HepG2 (cell line): Measurements from ENCODE around the gene OSGIN1. TPM values are rescaled to one million over a fixed set of nuclear protein-coding genes. Genes with fewer than 3 reads are reported as not detected.

ENCODE experiments used
- ATAC-seq: fragments of 200-7000 bp; cut with Tn5 transposase; 3 replicates; pipeline ENCODE4 v1.9.1; 2020; ENCODE audit warnings: mild to moderate bottlenecking, moderate library complexity
- BruUV-seq: library from RNA; stranded (reverse); fragments of 400-500 nt; replicated peaks from 2 replicates; lab custom pipeline; 2021; lab: Mats Ljungman, UMichigan
- CTCF ChIA-PET: fragments of 300-600 bp; formaldehyde crosslinking; extraction: SDS; loops from one replicate; lab custom pipeline; 2021; ENCODE audit warnings: low total read pairs, inconsistent platforms, low intra/inter-chr PET ratio; lab: Yijun Ruan, JAX
- POLR2A ChIA-PET: fragments of 350-600 bp; sonication (Branson Sonifier 250); formaldehyde crosslinking; loops from one replicate; lab custom pipeline; 2020; ENCODE audit warnings: antibody characterized with exemption, inconsistent platforms; lab: Yijun Ruan, JAX
- DNase-seq: peaks from one replicate; pipeline ENCODE4 v3.0.0-alpha.2; 2015; ENCODE audit warnings: low spot score
- FAIRE-seq: peaks from 3 replicates; lab custom pipeline; 2011; peaks lifted over from hg19 to GRCh38; lab: Jason Lieb, UNC
- H2AFZ ChIP-seq: one replicate; pipeline ENCODE4 v1.6.1; 2011; ENCODE audit warnings: low read length, inconsistent platforms
- H3K27ac ChIP-seq: fragments of 300-600 bp; 3 replicates; pipeline ENCODE4 v1.8.0; 2011; ENCODE audit warnings: mixed run types, mild to moderate bottlenecking, mixed read lengths, low read length, inconsistent platforms; ENCODE audit not compliant: insufficient read depth; ENCODE audit errors: extremely low read length
- H3K27me3 ChIP-seq, 2 experiments: fragments of 200-600 bp in 1 of 2; 2 replicates in 1 of 2; 3 replicates in 1 of 2; pipeline versions ENCODE4 v1.6.0 to v1.8.0; 2011; ENCODE audit warnings: low read length in 2 of 2, mild to moderate bottlenecking in 2 of 2, moderate library complexity in 2 of 2, inconsistent platforms in 1 of 2; ENCODE audit not compliant: insufficient read depth in 2 of 2, control insufficient read depth in 1 of 2
- H3K36me3 ChIP-seq, 2 experiments: fragments of 200-600 bp in 1 of 2; replicated peaks in 1 of 2; 2 replicates in 1 of 2; 3 replicates in 1 of 2; pipeline versions ENCODE4 v1.5.1 to v1.8.0; 2011; ENCODE audit warnings: low read length in 2 of 2, inconsistent platforms in 1 of 2; ENCODE audit not compliant: insufficient read depth in 2 of 2, control insufficient read depth in 1 of 2
- H3K4me1 ChIP-seq: 2 replicates; pipeline ENCODE4 v1.5.1; 2012; ENCODE audit warnings: low read length, inconsistent platforms; ENCODE audit not compliant: insufficient read depth
- H3K4me2 ChIP-seq: 2 replicates; pipeline ENCODE4 v1.6.0; 2011; ENCODE audit warnings: low read depth, low read length, inconsistent platforms
- H3K4me3 ChIP-seq, 3 experiments: fragments of 200-600 bp in 1 of 3; sonication (generic), shearing (Covaris generic) in 1 of 3; replicated peaks in 1 of 3; 2 replicates each; pipeline ENCODE4 v1.5.1; 2011 to 2016; ENCODE audit warnings: low read length in 3 of 3, inconsistent platforms in 2 of 3, low read depth in 2 of 3, mild to moderate bottlenecking in 2 of 3, control low read depth in 1 of 3, mixed read lengths in 1 of 3; ENCODE audit not compliant: insufficient read depth in 1 of 3
- H3K79me2 ChIP-seq: one replicate; pipeline ENCODE4 v1.6.1; 2011; ENCODE audit warnings: low read length, inconsistent platforms; ENCODE audit not compliant: insufficient read depth
- H3K9ac ChIP-seq: 2 replicates; pipeline ENCODE4 v1.6.0; 2011; ENCODE audit warnings: mild to moderate bottlenecking, low read depth, low read length, inconsistent platforms; ENCODE audit not compliant: insufficient read depth
- H3K9me3 ChIP-seq: 2 replicates; pipeline ENCODE4 v1.5.1; 2012; ENCODE audit warnings: mild to moderate bottlenecking, low read length
- H4K20me1 ChIP-seq: 2 replicates; pipeline ENCODE4 v1.6.0; 2011; ENCODE audit warnings: inconsistent platforms, mild to moderate bottlenecking, low read length, moderate library complexity; ENCODE audit not compliant: insufficient read depth
- ARNTL ChIP-seq: sonication (generic); formaldehyde crosslinking; IDR thresholded peaks from 2 replicates; pipeline ENCODE4 v1.4.0; 2020; ENCODE audit warnings: mild to moderate bottlenecking, missing genetic modification reagents
- FOXP4 ChIP-seq: sonication (generic); formaldehyde crosslinking; IDR thresholded peaks from 2 replicates; pipeline ENCODE4 v1.4.0; 2020; ENCODE audit warnings: missing genetic modification reagents
- HIC2 ChIP-seq: sonication (generic); formaldehyde crosslinking; IDR thresholded peaks from 2 replicates; pipeline ENCODE4 v1.9.0; 2022; ENCODE audit warnings: low read depth, missing genetic modification reagents
- HOXD1 ChIP-seq: sonication (generic); formaldehyde crosslinking; IDR thresholded peaks from 2 replicates; pipeline ENCODE4 v1.5.0; 2020; ENCODE audit warnings: missing genetic modification reagents
- MBNL3 ChIP-seq: fragments of 250-450 bp; sonication (Bioruptor Pico); conservative IDR thresholded peaks from 2 replicates; pipeline ENCODE4 v1.8.0; 2022; ENCODE audit warnings: mild to moderate bottlenecking, inconsistent platforms
- RELA ChIP-seq: sonication (generic); formaldehyde crosslinking; IDR thresholded peaks from 2 replicates; pipeline ENCODE4 v1.4.0; 2020; ENCODE audit warnings: missing genetic modification reagents
- ZNF556 ChIP-seq: sonication (generic); formaldehyde crosslinking; IDR thresholded peaks from 2 replicates; pipeline ENCODE4 v1.4.0; 2020; ENCODE audit warnings: mild to moderate bottlenecking, missing genetic modification reagents, borderline replicate concordance
- ZNF652 ChIP-seq: IDR thresholded peaks from 2 replicates; pipeline ENCODE4 v1.6.1; 2016; ENCODE audit warnings: low read depth, borderline replicate concordance
- WGBS: methylation state at CpG from one replicate; pipeline ENCODE4 v1.1.6; 2017; ENCODE audit warnings: low lambda C conversion rate; 5-methylcytosine and 5-hydroxymethylcytosine counted together
- in situ Hi-C: cut with HindIII; loops from 2 replicates; pipeline ENCODE4 v1.10.0; 2017; ENCODE audit warnings: low pct_unique_long_range_greater_than_20kb; ENCODE audit not compliant: extremely low pct_ligation_motif_present
- intact Hi-C: fragments of 100-400 bp; cut with micrococcal nuclease; formaldehyde crosslinking; loops from one replicate; pipeline ENCODE4 v1.10.0; 2022; ENCODE audit not compliant: unreplicated experiment
- polyA plus RNA-seq, 8 experiments: library from polyadenylated mRNA; depleted of rRNA in 3 of 8; stranded (reverse) in 7 of 8; unstranded in 1 of 8; fragments of >200 nt; fragmentation: Illumina TruSeq in 4 of 8; extraction: Trizol in 4 of 8; gene quantifications; 2 replicates each; pipeline versions ENCODE4 v1.2.1 to v1.2.3, GENCODE V29; 2011 to 2016; ENCODE audit warnings: low read depth in 4 of 8, missing spikeins in 1 of 8, mixed read lengths in 1 of 8; ENCODE audit not compliant: insufficient read depth in 1 of 8
- total RNA-seq, 5 experiments: library from RNA; depleted of rRNA; stranded (reverse); fragments of >200 nt; fragmentation: Illumina TruSeq; extraction: Trizol; gene quantifications; 2 replicates each; pipeline ENCODE4 v1.2.3, GENCODE V29; 2016; ENCODE audit warnings: low read depth in 1 of 5
- TF ChIP-seq, protein P1 (sequence below): sonication (generic); formaldehyde crosslinking; IDR thresholded peaks from 2 replicates; pipeline ENCODE4 v1.5.1; 2020; ENCODE audit warnings: mild to moderate bottlenecking, missing genetic modification reagents, borderline replicate concordance
- TF ChIP-seq, protein P2 (sequence below): sonication (generic); formaldehyde crosslinking; IDR thresholded peaks from 2 replicates; pipeline ENCODE4 v1.5.0; 2020; ENCODE audit warnings: mild to moderate bottlenecking, missing genetic modification reagents

The OSGIN1 gene
- total and polyA plus RNA-seq, 2 of the 13 experiments (the other 11 are each of a cell fraction or from before 2014, with no cell fraction given): 20.5 to 27.1 TPM

- TF ChIP-seq FOXP4 (CRISPR knock-in tag): peak; percentile 31; the same call in 1 of the 2 replicates
- TF ChIP-seq ZNF556 (CRISPR knock-in tag): no peak
- TF ChIP-seq HOXD1 (CRISPR knock-in tag): no peak
- no peak for TF ChIP-seq MBNL3 (CRISPR knock-in tag)
Measured at GRCh38 chr16:83951544-83951943, 1.5 kb upstream of the OSGIN1 start (continued).

- no peak for DNase-seq
- BruUV-seq: TSS peak; percentile 88
- CTCF ChIA-PET: interaction anchor here (5.5 kb wide), 1 partner anchor 25 kb away, joined by 31 read pairs; no protein-coding TSS in a partner anchor
- Histone ChIP-seq H4K20me1 (peaks cover 34% of the 10 kb centered on the region), H3K4me3 (peak overlapping the region; percentile 80 to 90 (median 83); a peak in 5 of 6 replicates), H3K27ac (peak overlapping the region; percentile 94), H3K9ac (peak overlapping the region; percentile 87), H3K27me3 (no peaks in the 10 kb centered on the region; a peak in 1 of 5 replicates), H3K4me1 (peaks cover 80% of the 10 kb centered on the region), H2AFZ (no peak overlapping the region), H3K79me2 (peaks cover 24% of the 10 kb centered on the region), H3K4me2 (peak overlapping the region; percentile 97), H3K36me3 (peaks cover 12 to 25% of the 10 kb centered on the region in 2 experiments; a peak in 4 of 5 replicates), H3K9me3 (no peaks in the 10 kb centered on the region)
- POLR2A ChIA-PET: interaction anchor here (0.6 to 3.4 kb wide), 11 partner anchors 10 to 290 kb away, joined by 3 to 58 read pairs (median 9); partner anchors contain the start of genes MBTPS1 and MLYCD
- no peak for FAIRE-seq
- WGBS: 9% methylated on average over 8 of the region's 8 CpGs
- in situ Hi-C loops (loop anchor here (25.0 kb wide), 1 partner anchor 235 kb away; the partner anchor contains the start of genes ADAD2 and TAF1C), intact Hi-C loops (loop anchor here (2.0 to 10.0 kb wide), 3 partner anchors 54 to 225 kb away; partner anchors contain the start of gene MLYCD)
- ATAC-seq: peak; percentile 10
- TF ChIP-seq HIC2 (CRISPR knock-in tag) (no peak), RELA (CRISPR knock-in tag) (no peak), ARNTL (CRISPR knock-in tag) (no peak), ZNF652 (no peak)
- TF ChIP-seq, protein P1, sequence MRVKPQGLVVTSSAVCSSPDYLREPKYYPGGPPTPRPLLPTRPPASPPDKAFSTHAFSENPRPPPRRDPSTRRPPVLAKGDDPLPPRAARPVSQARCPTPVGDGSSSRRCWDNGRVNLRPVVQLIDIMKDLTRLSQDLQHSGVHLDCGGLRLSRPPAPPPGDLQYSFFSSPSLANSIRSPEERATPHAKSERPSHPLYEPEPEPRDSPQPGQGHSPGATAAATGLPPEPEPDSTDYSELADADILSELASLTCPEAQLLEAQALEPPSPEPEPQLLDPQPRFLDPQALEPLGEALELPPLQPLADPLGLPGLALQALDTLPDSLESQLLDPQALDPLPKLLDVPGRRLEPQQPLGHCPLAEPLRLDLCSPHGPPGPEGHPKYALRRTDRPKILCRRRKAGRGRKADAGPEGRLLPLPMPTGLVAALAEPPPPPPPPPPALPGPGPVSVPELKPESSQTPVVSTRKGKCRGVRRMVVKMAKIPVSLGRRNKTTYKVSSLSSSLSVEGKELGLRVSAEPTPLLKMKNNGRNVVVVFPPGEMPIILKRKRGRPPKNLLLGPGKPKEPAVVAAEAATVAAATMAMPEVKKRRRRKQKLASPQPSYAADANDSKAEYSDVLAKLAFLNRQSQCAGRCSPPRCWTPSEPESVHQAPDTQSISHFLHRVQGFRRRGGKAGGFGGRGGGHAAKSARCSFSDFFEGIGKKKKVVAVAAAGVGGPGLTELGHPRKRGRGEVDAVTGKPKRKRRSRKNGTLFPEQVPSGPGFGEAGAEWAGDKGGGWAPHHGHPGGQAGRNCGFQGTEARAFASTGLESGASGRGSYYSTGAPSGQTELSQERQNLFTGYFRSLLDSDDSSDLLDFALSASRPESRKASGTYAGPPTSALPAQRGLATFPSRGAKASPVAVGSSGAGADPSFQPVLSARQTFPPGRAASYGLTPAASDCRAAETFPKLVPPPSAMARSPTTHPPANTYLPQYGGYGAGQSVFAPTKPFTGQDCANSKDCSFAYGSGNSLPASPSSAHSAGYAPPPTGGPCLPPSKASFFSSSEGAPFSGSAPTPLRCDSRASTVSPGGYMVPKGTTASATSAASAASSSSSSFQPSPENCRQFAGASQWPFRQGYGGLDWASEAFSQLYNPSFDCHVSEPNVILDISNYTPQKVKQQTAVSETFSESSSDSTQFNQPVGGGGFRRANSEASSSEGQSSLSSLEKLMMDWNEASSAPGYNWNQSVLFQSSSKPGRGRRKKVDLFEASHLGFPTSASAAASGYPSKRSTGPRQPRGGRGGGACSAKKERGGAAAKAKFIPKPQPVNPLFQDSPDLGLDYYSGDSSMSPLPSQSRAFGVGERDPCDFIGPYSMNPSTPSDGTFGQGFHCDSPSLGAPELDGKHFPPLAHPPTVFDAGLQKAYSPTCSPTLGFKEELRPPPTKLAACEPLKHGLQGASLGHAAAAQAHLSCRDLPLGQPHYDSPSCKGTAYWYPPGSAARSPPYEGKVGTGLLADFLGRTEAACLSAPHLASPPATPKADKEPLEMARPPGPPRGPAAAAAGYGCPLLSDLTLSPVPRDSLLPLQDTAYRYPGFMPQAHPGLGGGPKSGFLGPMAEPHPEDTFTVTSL (CRISPR knock-in tag): no peak
- TF ChIP-seq, protein P2, sequence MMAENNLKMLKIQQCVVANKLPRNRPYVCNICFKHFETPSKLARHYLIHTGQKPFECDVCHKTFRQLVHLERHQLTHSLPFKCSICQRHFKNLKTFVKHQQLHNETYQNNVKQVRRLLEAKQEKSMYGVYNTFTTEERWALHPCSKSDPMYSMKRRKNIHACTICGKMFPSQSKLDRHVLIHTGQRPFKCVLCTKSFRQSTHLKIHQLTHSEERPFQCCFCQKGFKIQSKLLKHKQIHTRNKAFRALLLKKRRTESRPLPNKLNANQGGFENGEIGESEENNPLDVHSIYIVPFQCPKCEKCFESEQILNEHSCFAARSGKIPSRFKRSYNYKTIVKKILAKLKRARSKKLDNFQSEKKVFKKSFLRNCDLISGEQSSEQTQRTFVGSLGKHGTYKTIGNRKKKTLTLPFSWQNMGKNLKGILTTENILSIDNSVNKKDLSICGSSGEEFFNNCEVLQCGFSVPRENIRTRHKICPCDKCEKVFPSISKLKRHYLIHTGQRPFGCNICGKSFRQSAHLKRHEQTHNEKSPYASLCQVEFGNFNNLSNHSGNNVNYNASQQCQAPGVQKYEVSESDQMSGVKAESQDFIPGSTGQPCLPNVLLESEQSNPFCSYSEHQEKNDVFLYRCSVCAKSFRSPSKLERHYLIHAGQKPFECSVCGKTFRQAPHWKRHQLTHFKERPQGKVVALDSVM: no peak
Measured at GRCh38 chr16:83952587-83952939, 477 bp upstream of the OSGIN1 start.
